HG03196 (cell line): ENCODE results near the gene SPINK4.
A peak's percentile ranks its signal among the peaks of the same experiment; 100 is the strongest.

Experiments used
- ATAC-seq: cut with Tn5 transposase; IDR thresholded peaks from one replicate; pipeline ENCODE4 v1.9.1; 2021; ENCODE audit not compliant: unreplicated experiment

SPINK4 gene

DNA sequence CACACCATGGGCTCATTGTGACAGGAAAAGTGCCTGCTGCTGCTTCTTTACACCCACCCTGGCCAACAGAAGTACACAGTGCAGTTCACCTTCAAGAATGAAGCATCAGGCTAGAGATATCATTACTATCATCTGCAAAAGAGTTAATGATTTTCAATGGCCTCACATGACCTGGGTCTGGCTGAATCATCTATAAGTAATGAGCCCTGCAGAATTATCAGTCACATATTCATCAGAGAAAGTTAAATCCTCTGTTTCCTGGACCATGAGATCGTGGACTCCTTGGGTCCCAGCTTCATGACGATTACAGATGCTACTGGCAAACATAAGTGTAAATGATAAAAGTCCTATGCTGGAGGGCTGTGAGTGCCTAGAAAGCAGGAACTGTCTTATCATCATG, 16.3 kb downstream of the SPINK4 start:
- no peak for ATAC-seq

DNA sequence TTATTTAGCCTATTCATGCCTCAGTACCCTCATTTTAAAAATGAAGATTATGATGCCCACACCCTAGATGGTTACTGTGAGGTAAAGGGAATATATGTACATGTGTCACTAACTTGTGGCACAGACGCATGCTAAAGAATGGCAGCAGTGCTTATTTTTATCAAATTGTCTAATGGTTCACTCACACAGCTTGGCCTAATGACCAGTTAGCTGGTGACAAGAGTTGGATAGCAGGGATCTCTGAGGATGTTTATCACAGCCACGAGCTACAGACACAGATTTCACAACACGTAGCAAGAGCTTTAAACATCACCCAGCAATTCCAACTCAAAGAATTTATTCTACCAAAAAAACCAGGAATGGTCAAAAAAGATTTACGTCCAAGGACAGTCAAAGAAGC, 17.3 kb downstream of the SPINK4 start:
- no peak for ATAC-seq

DNA sequence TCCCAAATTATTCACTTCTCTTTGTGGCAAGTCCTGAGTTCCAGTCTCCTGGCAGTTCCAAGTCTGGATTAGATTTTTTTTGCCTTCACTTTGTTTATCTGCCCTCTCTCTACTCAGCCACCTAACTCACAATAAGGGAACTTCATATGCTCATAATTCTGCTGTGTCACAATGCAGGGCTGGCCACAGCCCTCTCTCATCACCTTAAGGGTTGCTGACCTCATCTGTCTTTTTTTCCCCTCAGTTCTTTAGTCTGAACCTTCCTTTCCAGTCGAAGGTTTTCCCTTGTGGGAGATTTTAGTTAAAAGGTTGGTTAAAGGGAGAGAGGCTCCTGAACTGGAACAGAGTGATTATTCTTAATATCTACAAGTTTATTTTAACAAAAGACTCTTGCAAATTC, 20.4 kb downstream of the SPINK4 start:
- no peak for ATAC-seq

DNA sequence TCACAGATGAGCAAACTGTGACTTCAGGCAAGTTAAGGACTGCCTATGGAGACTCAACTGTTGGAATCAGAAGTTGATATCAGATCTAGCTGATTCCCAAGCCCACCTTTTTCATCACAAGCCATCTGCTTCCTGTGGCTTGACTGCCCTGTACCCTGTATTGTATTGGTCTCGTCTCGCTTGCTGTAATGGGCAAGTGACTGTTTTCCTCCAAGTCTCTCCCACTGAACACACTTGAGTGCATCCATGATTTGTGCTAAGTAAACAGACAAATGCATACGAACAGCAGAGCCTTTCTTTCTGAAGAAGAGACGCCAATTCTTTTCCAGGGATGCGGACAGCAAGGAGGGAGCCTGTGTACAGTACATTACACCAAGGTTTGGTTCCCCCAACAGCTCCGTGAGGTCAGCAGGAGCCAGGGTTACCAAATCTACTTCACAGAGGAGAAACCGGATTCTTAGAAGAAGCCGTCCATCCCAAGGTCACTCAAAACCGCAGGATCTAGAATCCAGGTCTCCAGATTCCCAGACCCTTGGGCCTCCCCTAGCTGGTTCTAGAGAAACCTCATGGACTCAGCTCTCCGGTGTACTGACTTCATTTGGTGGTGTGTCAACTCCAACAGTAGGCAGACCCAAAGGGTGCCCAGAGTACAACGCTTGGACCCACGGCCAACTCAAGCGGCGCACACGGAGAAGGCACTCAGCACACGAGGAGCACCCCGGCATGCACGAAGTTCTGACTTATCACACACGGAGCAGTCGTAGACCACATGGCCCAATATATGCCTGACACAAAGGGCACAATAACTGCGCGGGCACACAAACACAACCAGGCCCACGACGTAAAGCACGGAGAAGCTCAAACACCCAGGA, 23.4 kb downstream of the SPINK4 start:
- no peak for ATAC-seq

DNA sequence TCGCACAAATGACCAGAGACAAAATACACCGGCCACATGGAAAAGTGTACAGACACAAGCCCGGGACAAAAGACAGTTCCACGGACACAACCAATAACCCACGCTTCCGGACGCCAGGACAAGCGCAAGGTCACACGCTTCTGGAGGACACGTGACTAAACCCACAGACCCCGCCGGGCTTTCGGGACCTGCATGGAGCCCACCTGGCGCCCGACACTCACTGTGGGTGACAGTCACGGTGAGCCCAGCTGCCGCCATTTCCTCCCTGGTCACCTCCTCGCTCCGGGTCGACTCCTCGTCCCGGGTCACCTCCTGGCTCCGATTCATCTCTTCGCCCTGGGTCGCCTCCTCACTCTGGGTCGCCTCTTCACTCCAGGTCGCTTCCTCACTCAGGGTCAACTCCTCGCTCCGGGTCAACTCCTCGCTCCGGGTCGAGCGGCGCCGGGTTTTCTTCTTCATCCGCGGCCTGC, 24.1 kb downstream of the SPINK4 start:
- peak; percentile 24 for ATAC-seq

DNA sequence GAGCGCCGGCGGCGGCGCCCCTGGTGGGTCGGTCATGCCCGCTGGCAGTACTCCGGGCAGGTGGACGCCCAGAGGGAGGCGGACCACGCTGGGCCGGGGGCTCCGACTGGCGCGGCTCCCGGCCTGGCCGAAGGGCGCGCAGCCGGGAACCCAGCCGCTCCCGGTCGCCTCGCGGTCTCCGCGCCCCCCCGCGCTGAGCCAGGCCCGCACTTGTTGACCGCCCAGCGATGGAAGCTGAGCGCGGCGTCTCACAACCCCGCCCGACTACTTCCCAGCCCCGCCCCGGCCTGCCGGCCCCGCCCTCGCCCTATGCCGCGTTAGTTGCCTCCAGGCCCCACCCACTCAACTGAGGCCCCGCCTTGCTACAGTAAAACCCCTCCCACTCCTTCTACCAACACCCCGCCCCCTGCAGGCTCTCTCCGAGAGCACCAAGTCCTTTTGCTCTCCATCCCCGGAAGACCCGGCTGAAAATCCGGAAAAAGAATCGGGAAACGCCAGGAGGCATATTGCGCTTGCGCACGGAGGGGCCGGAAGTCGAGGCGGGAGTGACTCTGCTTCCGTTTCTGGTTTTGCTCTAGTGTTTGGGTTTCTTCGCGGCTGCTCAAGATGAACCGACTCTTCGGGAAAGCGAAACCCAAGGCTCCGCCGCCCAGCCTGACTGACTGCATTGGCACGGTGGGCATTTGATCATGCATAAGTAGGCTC, 24.7 kb downstream of the SPINK4 start, which contains the start of the genes BAG1 and CHMP5:
Gene BAG1 (minus strand): TSS at position 236 of the 705 bp plus-strand sequence.
Gene CHMP5 (plus strand): TSS at position 577 of the 705 bp plus-strand sequence. CDS start 30 bp downstream, at position 607.
- peak; percentile 79 for ATAC-seq

DNA sequence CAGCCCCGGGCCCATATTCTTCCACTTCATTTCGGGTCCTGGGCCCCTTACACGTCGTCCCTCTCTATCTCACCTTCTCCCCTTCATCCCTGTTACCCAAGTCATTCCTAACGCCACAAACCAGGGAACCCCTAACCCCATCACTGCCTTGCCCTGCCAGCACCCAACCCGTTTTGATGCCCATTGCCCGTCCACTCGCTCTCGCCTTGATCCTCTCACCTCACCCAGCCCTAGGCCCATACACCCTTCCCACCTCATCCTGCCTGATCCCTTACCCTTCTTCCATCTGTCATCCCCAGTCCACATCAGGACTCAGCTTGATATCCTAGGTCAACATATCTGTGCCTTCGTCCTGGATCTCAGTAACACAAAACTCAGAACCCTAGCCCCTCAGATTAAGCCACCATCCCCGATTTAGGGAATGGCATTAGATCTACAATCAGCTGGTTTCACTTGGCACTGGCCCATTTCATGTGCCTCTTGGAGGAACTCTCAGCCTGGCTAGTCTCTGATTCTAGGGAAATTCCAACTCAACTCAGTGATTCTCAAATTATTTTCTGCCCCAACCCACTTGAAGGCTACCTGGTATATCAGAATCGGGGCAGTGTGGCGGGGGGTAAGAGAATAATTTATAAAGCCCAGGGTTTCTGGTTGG, 25.4 kb downstream of the SPINK4 start:
- peak; percentile 1 for ATAC-seq

DNA sequence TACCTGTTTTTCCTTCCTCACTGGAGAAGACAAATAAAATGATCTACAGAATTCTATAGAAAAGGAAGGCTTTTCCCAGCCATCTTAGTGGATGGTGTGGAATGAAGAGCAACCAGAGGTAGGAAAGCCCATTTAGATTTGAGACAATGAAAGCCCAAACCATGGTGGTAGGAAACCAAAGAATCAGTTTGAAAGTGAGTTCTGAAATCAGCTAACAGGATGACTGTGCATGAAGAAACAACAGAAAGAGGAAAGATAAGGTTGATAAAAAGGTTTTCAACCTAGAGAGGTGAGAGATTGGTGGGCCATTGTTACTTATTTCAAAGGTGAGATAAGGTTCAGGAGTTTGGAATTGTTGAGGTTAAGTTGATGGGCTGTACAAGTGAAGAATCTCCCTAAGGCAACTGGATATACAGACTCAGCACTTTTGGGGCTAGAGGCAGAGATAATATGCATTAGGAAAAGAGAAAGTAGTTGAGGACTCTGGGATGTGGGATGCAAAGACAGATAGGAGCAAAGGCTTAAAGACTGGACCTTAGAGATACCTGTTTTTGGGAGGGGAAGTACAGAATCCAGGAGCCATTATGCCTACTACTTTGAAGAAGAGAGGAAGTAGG, 27.3 kb downstream of the SPINK4 start:
- no peak for ATAC-seq

DNA sequence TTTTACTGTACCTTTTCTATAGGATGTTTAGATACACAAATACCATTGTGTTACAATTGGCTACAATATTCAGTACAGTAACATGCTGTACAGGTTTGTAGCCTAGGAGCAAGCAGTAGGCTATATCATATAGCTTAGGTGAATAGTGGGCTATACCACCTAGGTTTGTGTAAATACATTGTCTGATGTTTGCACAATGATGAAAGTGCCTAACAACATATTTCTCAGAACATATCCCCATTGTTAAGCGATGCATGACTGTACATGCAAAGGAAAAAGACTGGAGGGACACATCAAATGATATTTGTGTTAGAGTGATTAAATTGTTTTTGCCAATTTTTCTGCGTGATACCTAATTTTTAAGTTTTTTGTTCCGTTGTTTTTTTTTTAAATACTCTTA, 30.2 kb downstream of the SPINK4 start:
- no peak for ATAC-seq

DNA sequence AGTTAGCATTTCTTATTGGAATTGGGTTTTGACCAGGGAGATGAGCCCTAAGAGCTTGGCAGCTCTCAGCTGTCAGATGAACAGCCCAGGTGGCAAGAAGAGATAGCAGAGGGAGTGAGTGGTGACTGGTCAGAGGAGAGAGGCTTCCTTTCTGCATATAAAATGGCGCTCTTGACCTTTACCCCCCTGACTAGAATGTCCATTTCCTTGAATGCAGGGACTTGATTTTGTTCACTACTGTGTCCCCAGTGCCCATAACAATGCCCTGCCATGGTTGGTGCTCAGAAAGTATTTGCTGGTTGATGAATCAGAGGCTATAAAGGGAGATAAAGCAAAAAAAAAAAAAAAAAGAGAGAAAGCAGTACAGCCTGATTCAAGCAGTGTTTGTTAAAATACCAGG, 32.1 kb downstream of the SPINK4 start:
- ATAC-seq = no peak

DNA sequence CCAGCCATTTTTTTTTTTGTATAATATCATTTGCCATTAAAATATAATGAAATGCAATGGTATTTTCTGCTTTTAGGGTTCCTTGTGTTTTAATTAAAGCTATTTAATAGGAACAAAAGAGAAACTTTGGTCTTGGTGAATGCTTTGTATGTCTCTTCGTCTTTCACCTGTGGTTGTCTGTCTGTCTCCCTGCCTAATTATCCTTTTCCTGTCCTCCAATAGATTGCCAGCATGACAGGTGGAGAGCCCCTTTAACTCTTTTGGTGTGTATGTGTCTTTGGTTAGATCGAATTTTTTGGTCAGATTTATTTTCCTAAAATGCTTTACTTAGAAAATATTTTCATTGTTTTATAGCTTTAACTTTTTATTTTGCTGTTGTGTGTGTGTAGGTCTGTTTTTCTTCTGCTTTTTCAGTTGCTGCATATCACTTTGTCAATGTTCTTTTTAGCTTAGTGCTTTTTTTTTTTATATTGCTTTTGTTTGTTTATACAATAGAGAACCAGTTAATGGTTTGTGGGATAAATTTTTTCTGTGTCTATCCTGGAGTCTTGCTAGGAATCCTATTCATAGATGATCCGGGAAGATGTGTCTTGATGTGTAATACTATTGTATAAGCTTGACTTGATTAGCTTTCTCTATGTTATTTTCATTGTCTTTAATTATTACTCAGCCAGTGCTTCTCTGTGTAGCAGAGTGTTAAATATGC, 33.5 kb downstream of the SPINK4 start:
- ATAC-seq = no peak

DNA sequence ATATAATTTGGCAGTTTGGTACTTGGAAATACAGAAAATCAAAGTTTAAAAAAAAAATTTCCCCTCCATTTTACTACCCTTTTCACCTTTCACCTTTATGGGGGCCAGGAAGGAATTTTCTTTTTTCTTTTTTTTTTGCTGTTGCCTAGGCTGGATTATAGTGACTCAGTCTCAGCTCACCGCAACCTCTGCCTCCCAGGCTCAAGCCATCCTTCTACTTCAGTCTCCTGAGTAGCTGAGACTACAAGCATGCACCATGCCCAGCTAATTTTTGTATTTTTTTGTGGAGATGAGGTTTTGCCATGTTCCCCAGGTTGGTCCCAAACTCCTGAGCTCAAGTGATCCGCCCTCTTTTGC, 34.0 kb downstream of the SPINK4 start:
- ATAC-seq = no peak

DNA sequence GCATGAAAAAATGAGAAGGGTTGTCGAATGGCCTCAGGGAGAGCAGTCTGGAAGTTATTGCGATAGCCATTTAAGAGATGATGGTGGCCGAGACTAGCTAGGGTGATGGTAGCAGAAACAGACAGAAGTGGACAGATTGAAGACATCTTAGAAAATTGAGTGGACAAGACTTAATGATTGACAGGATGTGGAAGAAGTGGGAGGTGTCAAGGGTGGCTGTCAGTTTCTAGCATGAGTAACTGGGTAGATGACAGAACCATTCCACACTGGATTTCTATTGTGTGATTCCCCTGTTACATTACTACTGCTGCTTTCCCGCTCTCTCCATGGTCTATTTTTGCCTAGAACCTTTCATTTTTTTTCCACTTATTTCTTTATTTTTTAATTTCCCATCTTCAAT, 37.5 kb downstream of the SPINK4 start:
- no peak for ATAC-seq

DNA sequence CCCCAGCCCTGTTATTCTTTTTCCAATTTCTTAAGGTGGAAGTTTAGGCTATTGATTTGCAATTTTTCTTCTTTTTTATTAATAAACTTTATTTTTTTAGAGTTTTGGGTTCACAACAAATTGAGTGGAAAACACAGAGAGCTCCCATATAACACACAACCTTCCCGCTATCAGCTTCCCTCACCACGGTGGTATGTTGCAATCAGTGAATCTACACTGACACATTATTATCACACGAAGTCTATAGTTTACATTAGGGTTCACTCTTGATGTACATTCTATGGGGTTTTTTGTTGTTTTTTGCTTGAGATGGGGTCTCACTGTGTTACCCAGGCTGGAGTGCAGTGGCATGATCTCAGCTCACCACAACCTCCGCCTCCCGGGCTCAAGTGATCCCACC, 45.5 kb downstream of the SPINK4 start:
- ATAC-seq = no peak

DNA sequence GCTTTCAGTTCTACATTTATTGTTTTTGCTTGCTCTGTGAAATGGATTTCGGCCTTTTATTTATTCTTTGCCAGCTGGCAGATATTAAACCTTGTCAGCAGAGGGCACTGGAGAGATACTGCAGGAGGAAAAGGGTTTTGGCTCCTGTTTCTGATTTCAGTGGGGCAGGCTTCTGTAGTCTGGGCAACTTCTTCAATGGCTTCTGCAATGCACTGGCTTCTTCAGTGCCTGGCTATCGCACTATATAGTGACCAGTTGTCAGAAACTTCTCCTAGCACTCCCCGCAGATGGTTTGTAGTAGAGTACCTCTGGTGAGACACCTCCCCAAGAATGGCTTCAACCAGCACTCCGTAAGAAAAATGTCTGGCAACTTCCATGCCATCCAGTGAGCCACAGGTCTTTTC, 47.1 kb downstream of the SPINK4 start:
- ATAC-seq = no peak

DNA sequence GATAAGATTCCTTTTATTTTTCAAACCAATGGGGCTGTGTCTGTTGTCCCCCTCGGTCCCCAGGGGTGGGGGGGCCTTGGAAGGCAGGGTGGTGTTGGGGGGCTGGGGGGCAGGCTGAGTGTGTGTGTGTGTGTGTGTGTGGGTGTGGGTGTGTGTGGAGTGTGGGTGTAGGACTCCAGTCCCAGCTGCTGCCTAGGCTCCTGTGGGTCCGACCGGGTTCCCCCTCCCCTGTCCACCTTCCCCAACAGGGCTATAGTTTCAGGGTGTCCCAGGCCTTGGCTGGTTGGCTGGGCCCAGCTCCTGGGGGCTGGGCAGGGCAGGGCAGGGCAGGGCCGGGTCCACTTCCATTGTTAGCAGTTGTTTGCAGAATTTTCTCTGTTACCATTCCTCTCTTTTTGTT, 48.3 kb downstream of the SPINK4 start:
- ATAC-seq = no peak

DNA sequence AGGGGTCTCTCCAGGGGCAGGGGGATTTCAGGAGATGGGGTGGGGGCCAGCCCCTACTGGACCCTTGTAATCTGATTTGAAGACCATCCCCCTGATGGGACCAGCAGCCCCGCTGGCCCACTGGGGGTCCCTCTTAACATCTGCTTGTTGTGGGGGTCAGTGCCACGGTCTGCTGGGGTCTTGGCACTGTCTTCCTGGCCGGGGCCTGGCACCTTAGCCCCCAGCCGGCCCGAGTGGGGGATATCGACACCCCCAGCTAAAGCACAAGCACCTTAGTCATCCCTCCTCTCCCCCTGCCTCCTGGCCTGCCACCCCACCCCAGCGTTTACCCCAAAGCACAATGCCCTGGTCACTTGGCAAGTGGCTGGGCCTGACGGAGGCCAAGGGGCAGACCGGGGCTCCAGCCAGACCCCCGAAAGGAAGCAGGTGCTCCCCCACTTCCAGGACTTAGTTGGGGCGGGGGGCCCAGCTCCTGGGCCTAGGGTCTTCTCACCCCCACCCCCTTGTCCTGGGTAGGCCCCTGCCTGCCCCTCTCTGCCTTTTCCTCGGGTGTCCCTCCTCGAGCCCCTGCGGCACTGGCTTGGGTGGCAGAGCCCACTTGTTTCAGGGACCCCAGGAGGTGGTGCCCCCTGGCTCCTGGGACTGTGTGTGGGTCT, 49.0 kb downstream of the SPINK4 start:
- ATAC-seq = no peak

DNA sequence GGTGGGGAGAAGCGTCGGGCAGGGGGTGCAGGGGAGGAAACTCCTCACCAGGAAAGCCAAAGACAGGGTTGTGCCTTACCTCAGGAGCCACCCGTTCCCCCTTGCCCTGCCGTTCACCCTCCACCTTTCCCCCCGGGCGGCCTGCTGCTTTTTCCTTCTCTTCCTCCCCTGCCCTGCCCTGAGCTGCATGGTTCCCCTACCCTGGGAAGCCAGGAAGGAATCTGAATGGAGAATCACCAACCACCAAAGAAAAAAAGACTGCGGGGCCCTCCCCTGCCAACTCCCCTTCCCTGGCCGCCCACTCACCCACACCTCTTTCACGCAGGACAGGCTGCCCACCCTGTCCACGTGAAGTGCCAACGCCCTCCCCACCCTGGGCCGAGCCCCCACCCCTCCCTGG, 49.5 kb downstream of the SPINK4 start:
- ATAC-seq = no peak

DNA sequence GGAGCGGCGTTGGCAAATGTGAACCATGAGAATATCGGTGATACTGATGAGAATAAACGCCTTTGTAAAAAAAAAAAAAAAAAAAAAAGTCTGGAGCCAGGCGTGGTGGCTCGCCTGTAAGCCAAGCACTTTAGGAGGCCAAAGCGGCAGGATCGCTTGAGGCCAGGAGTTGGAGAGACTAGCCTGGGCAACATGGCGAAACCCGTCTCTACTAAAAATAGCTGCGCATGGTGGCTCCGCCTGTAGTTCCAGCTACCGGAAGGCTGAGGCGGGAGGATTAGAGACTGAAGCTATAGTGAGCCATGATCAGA, 49.9 kb downstream of the SPINK4 start:
- no peak for ATAC-seq
